ENCODE measurements around the gene REC8. TPM values are rescaled to one million over a fixed set of nuclear protein-coding genes. Genes with fewer than 3 reads are reported as not detected.

REC8 gene
- total and polyA plus RNA-seq, 9 donors = 4.9 to 75.4 (median 8.1) TPM

- intact Hi-C loops (cut with DNase I) = loop anchor here in 1 of 4 donors (5.0 kb wide), 1 partner anchor 103 kb away; no protein-coding TSS in a partner anchor
- Histone ChIP-seq H3K27me3 (no peaks in the 10 kb centered on the region), H3K9me3 (no peaks in the 10 kb centered on the region), H3K4me3 (no peak overlapping the region), H3K4me1 (ENCODE audit: insufficient read depth) (peaks cover 8% of the 10 kb centered on the region), H3K36me3 (no peaks in the 10 kb centered on the region), H3K27ac (peak overlapping the region in 1 of 2 donors; percentile 84)
- no peak for TF ChIP-seq POLR2A (IDR thresholded peaks at IDR 0.05)
- TF ChIP-seq EP300 (IDR thresholded peaks at IDR 0.05) = no peak
- TF ChIP-seq, protein P1, sequence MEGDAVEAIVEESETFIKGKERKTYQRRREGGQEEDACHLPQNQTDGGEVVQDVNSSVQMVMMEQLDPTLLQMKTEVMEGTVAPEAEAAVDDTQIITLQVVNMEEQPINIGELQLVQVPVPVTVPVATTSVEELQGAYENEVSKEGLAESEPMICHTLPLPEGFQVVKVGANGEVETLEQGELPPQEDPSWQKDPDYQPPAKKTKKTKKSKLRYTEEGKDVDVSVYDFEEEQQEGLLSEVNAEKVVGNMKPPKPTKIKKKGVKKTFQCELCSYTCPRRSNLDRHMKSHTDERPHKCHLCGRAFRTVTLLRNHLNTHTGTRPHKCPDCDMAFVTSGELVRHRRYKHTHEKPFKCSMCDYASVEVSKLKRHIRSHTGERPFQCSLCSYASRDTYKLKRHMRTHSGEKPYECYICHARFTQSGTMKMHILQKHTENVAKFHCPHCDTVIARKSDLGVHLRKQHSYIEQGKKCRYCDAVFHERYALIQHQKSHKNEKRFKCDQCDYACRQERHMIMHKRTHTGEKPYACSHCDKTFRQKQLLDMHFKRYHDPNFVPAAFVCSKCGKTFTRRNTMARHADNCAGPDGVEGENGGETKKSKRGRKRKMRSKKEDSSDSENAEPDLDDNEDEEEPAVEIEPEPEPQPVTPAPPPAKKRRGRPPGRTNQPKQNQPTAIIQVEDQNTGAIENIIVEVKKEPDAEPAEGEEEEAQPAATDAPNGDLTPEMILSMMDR (IDR thresholded peaks at IDR 0.05) = no peak
- 82 to 86% (median 83%) methylated on average over 11 of the region's 11 CpGs for WGBS, 3 donors
- no peak for DNase-seq
Observed at GRCh38 chr14:24159777-24160498, 11.9 kb upstream of the REC8 start.

- 79 to 89% (median 84%) methylated on average over 4 of the region's 4 CpGs for WGBS, 3 donors
- no peak overlapping the region for H3K4me3 ChIP-seq
- intact Hi-C loops (cut with DNase I) = loop anchor here in 1 of 4 donors (5.0 kb wide), 1 partner anchor 103 kb away; no protein-coding TSS in a partner anchor
- peak overlapping the region; percentile 71 to 84 for H3K27ac ChIP-seq
- H3K9me3 ChIP-seq = no peaks in the 10 kb centered on the region
- no peaks in the 10 kb centered on the region for H3K36me3 ChIP-seq
- TF ChIP-seq EP300 (IDR thresholded peaks at IDR 0.05) (no peak), POLR2A (IDR thresholded peaks at IDR 0.05) (no peak)
- TF ChIP-seq, protein P1 (IDR thresholded peaks at IDR 0.05) = no peak
- H3K27me3 ChIP-seq = no peaks in the 10 kb centered on the region
- peaks cover 8% of the 10 kb centered on the region for H3K4me1 ChIP-seq (ENCODE audit: insufficient read depth)
- DNase-seq = no peak
Observed at GRCh38 chr14:24160499-24160849, 11.4 kb upstream of the REC8 start.

- no peaks in the 10 kb centered on the region for H3K36me3 ChIP-seq
- H3K9me3 ChIP-seq = no peaks in the 10 kb centered on the region
- 0 to 2% (median 0%) methylated on average over 12 of the region's 12 CpGs for WGBS, 3 donors
- H3K4me3 ChIP-seq = peak within 1 kb of the TSS; percentile 84
- peak within 1 kb of the TSS; percentile 71 to 84 for H3K27ac ChIP-seq
- peaks cover 8% of the 10 kb centered on the region for H3K4me1 ChIP-seq (ENCODE audit: insufficient read depth)
- no peaks in the 10 kb centered on the region for H3K27me3 ChIP-seq
- peak; percentile 93 to 96 (median 96) for DNase-seq
- intact Hi-C loops (cut with DNase I) = loop anchor here in 1 of 4 donors (5.0 kb wide), 1 partner anchor 104 kb away; no protein-coding TSS in a partner anchor
- TF ChIP-seq, protein P1 (IDR thresholded peaks at IDR 0.05) = peak; percentile 96 to 99 (median 97)
- TF ChIP-seq POLR2A (IDR thresholded peaks at IDR 0.05) (peak; percentile 51), EP300 (IDR thresholded peaks at IDR 0.05) (peak; percentile 73)
Observed at GRCh38 chr14:24160850-24161804, 10.8 kb upstream of the REC8 start, which contains the start of gene IRF9. IRF9 (plus strand) TSS chr14:24161265; CDS start chr14:24162145, 880 bp downstream.

DNA sequence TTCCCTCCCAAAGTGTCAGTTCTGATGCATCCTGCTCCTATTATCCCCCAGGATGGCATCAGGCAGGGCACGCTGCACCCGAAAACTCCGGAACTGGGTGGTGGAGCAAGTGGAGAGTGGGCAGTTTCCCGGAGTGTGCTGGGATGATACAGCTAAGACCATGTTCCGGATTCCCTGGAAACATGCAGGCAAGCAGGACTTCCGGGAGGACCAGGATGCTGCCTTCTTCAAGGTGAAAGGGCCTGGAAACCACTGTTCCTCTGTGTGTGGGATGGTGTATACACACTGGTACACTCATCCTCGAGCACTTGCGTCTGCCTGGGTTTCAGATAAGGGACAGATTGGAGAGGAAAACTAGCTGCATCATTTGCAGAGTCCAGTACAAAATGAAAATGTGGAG is 9.8 kb upstream of the REC8 start:
- WGBS, 3 donors = 2 to 9% (median 3%) methylated on average over 8 of the region's 8 CpGs
- Histone ChIP-seq H3K27me3 (no peaks in the 10 kb centered on the region), H3K27ac (peak overlapping the region; percentile 71 to 84), H3K36me3 (no peaks in the 10 kb centered on the region), H3K9me3 (no peaks in the 10 kb centered on the region), H3K4me3 (peak overlapping the region; percentile 84), H3K4me1 (ENCODE audit: insufficient read depth) (peaks cover 8% of the 10 kb centered on the region)
- DNase-seq = peak in 1 of 5 donors; percentile 42
- intact Hi-C loops (cut with DNase I) = loop anchor here in 1 of 4 donors (5.0 kb wide), 1 partner anchor 105 kb away; no protein-coding TSS in a partner anchor
- TF ChIP-seq POLR2A (IDR thresholded peaks at IDR 0.05) = no peak
- TF ChIP-seq EP300 (IDR thresholded peaks at IDR 0.05) = no peak
- TF ChIP-seq, protein P1 (IDR thresholded peaks at IDR 0.05) = no peak

Data from ovary (tissue), 9 donors.